Measurements from ENCODE around the gene NOP56.

DNA sequence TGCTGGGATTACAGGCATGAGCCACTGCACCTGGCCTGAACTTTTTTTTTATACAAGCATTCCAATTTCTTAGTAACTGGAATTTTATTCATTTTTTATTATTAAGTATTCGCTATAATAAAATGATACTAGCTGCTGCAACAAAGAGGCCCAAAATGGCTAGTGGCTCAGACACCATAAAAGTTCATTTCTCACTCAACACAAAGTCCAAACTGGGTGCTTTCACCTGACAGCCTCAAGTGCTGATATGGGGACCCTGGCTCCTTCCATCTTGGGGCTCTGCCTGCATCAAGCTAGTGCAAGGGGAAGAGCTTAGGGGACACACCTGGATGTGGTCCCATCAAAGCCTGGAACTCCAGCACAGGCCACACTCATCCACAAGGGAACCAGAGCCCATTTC is 12.2 kb upstream of the NOP56 start:
- TF ChIP-seq EZH2 (IDR thresholded peaks at IDR 0.05; ENCODE audit: insufficient read depth, poor library complexity, severe bottlenecking) (no peak), EZH2phosphoT487 (IDR thresholded peaks at IDR 0.05; ENCODE audit: insufficient read depth, low read depth) (no peak)

Measured in GM23248 (cell line).